Gastrocnemius medialis (tissue), 4 donors: ENCODE results near the gene ARMH2. TPM values are rescaled to one million over a fixed set of nuclear protein-coding genes. Genes with fewer than 3 reads are reported as not detected.
A peak's percentile ranks its signal among the peaks of the same experiment; 100 is the strongest.

ENCODE experiments used
- ATAC-seq, 2 donors: fragments of 150-250 bp; one replicate each; pipeline ENCODE4 v1.9.1; 2016
- DNase-seq, 2 donors: peaks; one replicate each; pipeline ENCODE4 v3.0.0-alpha.2; 2019
- H3K27ac ChIP-seq, 4 donors: fragments of 200-600 bp; sonication (generic); 1 replicate in 1 of 4; 2 replicates in 3 of 4; pipeline ENCODE4 v1.5.1; 2016 to 2018; ENCODE audit warnings: mild to moderate bottlenecking in 2 of 4, moderate library complexity in 1 of 4
- H3K27me3 ChIP-seq, 3 donors: fragments of 200-600 bp; sonication (generic) in 2 of 3; 1 replicate in 1 of 3; 2 replicates in 2 of 3; pipeline versions ENCODE4 v1.5.1 to v1.6.0; 2016 to 2019; ENCODE audit warnings: mild to moderate bottlenecking in 1 of 3, moderate library complexity in 1 of 3
- H3K36me3 ChIP-seq, 2 donors: fragments of 200-600 bp; sonication (generic) in 1 of 2; one replicate each; pipeline ENCODE4 v1.5.1; 2017 to 2018
- H3K4me1 ChIP-seq, 2 donors: fragments of 200-600 bp; sonication (generic) in 1 of 2; one replicate each; pipeline ENCODE4 v1.5.1; 2016 to 2017; ENCODE audit warnings: mild to moderate bottlenecking in 2 of 2
- H3K4me3 ChIP-seq, 4 donors: fragments of 200-600 bp; sonication (generic) in 3 of 4; 1 replicate in 1 of 4; 2 replicates in 3 of 4; pipeline ENCODE4 v1.5.1; 2016 to 2019; ENCODE audit warnings: mild to moderate bottlenecking in 2 of 4
- H3K9me3 ChIP-seq, 3 donors: fragments of 200-600 bp; sonication (generic) in 2 of 3; 1 replicate in 1 of 3; 2 replicates in 2 of 3; pipeline ENCODE4 v1.5.1; 2016 to 2019
- POLR2A ChIP-seq, 2 donors: fragments of 450-650 bp; IDR thresholded peaks; one replicate each; pipeline ENCODE4 v1.6.1; 2017; ENCODE audit warnings: antibody characterized with exemption in 2 of 2, mild to moderate bottlenecking in 2 of 2, moderate library complexity in 2 of 2
- in situ Hi-C, 4 donors: fragments of 200-750 bp; cut with MboI; loops; one replicate each; pipeline versions ENCODE4 v1.15.0 to v1.8.0; 2017; ENCODE audit warnings: low sequenced_read_pairs in 4 of 4
- intact Hi-C: fragments of 100-400 bp; cut with DNase I; formaldehyde crosslinking; loops from one replicate; pipeline ENCODE4 v1.15.1; 2023; ENCODE audit warnings: low total_unique reads
- total RNA-seq, 4 donors: library from RNA; depleted of rRNA; stranded (reverse); fragments of >200 nt; gene quantifications; one replicate each; pipeline versions ENCODE4 v1.1.0 to v1.2.3, GENCODE V29; 2016
- TF ChIP-seq, protein P1 (sequence below), 5 experiments: fragments of 450-650 bp in 3 of 5; fragments of 200-600 bp in 2 of 5; sonication (generic) in 2 of 5; IDR thresholded peaks in 4 of 5; conservative IDR thresholded peaks in 1 of 5; 1 replicate in 4 of 5; 2 replicates in 1 of 5; pipeline ENCODE4 v1.5.1; 2016 to 2019; ENCODE audit warnings: antibody characterized with exemption in 5 of 5, mild to moderate bottlenecking in 3 of 5, moderate library complexity in 3 of 5

The ARMH2 gene
- total RNA-seq, 4 donors from 2014 or later, result not detected

DNA sequence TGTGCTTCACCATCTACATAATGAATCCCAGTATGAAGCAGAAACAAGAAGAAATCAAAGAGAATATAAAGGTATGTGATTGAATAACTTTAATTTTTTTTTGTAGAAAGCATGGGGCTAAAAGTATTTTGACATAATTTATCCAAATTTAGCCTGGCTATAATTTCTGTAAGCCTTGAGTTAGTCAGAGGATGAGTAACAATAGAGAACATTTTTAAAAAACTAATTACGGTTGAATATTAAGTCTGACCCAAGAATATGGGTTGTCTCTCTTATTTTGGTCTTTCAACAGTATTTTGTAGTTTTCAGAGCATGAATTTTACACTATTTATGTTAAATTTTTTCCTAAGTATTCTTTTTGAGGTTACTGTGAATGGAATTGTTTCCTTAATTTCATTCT, 21.5 kb downstream of the ARMH2 start:
- intact Hi-C loops (loop anchor here (5.0 kb wide), 1 partner anchor 140 kb away; no protein-coding TSS in a partner anchor), in situ Hi-C loops (loop anchor here in 1 of 4 donors (10.0 kb wide), 1 partner anchor 62 kb away; the partner anchor contains the start of gene C6orf62)
- Histone ChIP-seq H3K4me3 (no peak overlapping the region), H3K27ac (no peak overlapping the region), H3K4me1 (peaks cover 11 to 15% of the 10 kb centered on the region in 2 donors), H3K9me3 (no peaks in the 10 kb centered on the region), H3K36me3 (peaks cover 0 to 9% of the 10 kb centered on the region in 2 donors), H3K27me3 (no peaks in the 10 kb centered on the region)
- no peak for ATAC-seq
- TF ChIP-seq, protein P1, sequence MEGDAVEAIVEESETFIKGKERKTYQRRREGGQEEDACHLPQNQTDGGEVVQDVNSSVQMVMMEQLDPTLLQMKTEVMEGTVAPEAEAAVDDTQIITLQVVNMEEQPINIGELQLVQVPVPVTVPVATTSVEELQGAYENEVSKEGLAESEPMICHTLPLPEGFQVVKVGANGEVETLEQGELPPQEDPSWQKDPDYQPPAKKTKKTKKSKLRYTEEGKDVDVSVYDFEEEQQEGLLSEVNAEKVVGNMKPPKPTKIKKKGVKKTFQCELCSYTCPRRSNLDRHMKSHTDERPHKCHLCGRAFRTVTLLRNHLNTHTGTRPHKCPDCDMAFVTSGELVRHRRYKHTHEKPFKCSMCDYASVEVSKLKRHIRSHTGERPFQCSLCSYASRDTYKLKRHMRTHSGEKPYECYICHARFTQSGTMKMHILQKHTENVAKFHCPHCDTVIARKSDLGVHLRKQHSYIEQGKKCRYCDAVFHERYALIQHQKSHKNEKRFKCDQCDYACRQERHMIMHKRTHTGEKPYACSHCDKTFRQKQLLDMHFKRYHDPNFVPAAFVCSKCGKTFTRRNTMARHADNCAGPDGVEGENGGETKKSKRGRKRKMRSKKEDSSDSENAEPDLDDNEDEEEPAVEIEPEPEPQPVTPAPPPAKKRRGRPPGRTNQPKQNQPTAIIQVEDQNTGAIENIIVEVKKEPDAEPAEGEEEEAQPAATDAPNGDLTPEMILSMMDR (IDR thresholded peaks at IDR 0.05 in 4 of 5, conservative IDR thresholded peaks at IDR 0.05 in 1 of 5), result no peak
- TF ChIP-seq POLR2A (IDR thresholded peaks at IDR 0.05), result no peak
- no peak for DNase-seq

DNA sequence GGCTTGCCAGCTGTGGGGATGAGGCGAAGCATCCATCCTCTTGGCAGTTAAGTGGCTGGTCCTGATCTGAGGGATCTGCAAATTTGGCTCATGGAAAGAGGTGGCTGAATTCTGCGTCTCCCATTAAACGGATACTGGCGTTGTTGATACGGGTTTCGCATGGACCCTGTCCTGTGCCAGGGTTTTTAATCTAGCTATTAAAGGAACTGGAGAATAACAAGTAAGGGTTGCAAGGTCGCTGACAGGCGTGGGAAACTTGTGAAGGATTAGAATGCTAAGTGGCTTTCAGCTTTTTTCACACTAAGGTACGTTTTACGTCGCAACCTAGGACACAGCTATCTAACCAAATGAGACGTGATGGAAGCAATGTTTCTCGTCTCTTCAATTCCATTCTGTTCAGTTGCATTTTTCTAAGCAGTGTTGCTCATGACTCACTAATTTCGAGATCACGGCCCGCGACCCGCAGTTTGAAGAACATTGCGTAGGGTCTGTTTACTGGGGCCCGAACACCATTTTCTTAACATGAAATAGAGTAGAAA, 23.1 kb downstream of the ARMH2 start:
- intact Hi-C loops, result loop anchor here (1.0 to 5.0 kb wide), 3 partner anchors 54 to 142 kb away; partner anchors contain the start of gene ACOT13
- H3K27me3 ChIP-seq, result no peaks in the 10 kb centered on the region
- H3K9me3 ChIP-seq, result no peaks in the 10 kb centered on the region
- peak; percentile 27 to 44 for ATAC-seq
- no peak for TF ChIP-seq POLR2A (IDR thresholded peaks at IDR 0.05)
- TF ChIP-seq, protein P1 (IDR thresholded peaks at IDR 0.05 in 4 of 5, conservative IDR thresholded peaks at IDR 0.05 in 1 of 5), result no peak
- peak overlapping the region; percentile 95 to 100 (median 98) for H3K27ac ChIP-seq
- peaks cover 11 to 15% of the 10 kb centered on the region in 2 donors for H3K4me1 ChIP-seq
- in situ Hi-C loops, result loop anchor here in 1 of 4 donors (10.0 kb wide), 1 partner anchor 61 kb away; the partner anchor contains the start of gene C6orf62
- DNase-seq, result no peak
- H3K36me3 ChIP-seq, result no peaks in the 10 kb centered on the region
- peak overlapping the region; percentile 90 to 100 (median 95) for H3K4me3 ChIP-seq

DNA sequence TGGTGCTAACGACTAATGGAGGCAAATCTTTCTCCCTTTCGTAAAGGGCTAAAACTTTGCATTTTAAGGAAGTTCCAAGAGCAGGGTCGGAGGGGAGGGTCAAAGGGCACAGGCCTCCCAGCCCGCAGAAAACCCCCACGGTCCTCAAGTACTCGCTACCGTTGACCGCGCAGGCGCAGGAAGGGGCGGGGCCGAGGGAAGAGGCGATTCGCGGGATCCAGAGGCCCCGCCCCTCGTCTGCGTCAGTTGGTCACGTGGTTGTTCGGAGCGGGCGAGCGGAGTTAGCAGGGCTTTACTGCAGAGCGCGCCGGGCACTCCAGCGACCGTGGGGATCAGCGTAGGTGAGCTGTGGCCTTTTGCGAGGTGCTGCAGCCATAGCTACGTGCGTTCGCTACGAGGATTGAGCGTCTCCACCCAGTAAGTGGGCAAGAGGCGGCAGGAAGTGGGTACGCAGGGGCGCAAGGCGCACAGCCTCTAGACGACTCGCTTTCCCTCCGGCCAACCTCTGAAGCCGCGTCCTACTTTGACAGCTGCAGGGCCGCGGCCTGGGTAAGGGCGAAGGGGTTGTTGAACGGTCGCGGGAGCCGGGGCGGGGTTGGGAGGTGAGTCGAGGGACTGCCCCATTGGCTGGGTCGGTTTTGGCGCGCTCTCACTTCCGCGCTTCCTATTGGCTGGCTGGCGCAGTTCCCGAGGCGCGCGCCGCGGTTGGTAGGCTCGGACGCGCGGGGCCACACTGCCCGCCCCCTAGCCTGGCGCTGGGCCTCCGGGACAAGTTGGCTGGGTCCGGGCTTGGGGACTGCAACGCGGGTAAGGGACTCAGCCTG, 23.8 kb downstream of the ARMH2 start, which contains the start of gene GMNN:
TSS of gene GMNN (plus strand) at position 242 of the 824 bp plus-strand sequence. CDS start 2,310 bp downstream, outside the sequence.
- intact Hi-C loops, result loop anchor here (1.0 to 5.0 kb wide), 4 partner anchors 54 to 193 kb away; partner anchors contain the start of gene ACOT13
- no peaks in the 10 kb centered on the region for H3K9me3 ChIP-seq
- H3K27me3 ChIP-seq, result no peaks in the 10 kb centered on the region
- peaks cover 11 to 15% of the 10 kb centered on the region in 2 donors for H3K4me1 ChIP-seq
- ATAC-seq (peak; percentile 96 to 98), DNase-seq (peak; percentile 94 to 95)
- peak within 1 kb of the TSS; percentile 95 to 100 (median 98) for H3K27ac ChIP-seq
- peak; percentile 59 to 62 for TF ChIP-seq POLR2A (IDR thresholded peaks at IDR 0.05)
- TF ChIP-seq, protein P1 (IDR thresholded peaks at IDR 0.05 in 4 of 5, conservative IDR thresholded peaks at IDR 0.05 in 1 of 5), result no peak
- no peaks in the 10 kb centered on the region for H3K36me3 ChIP-seq
- in situ Hi-C loops, result loop anchor here in 1 of 4 donors (10.0 kb wide), 1 partner anchor 60 kb away; the partner anchor contains the start of gene C6orf62
- H3K4me3 ChIP-seq, result peak within 1 kb of the TSS; percentile 90 to 100 (median 95)

DNA sequence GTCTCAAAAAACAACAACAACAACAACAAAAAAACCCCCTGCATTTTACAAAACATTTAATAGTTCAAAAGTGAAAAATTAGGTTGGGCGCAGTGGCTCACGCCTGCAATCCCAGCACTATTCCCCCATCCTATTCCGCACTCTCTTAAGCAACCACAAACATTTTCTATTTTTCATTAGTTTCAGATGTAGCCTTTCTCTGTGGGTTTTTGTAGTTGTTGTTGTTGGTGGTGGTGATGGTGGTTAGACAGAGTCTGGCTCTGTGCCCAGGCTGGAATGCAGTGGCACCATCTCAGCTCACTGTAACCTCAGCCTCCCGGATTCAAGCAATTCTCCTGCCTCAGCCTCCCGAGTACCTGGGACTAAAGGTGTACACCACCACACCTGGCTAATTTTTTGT, 30.4 kb downstream of the ARMH2 start:
- intact Hi-C loops (no loop called here), in situ Hi-C loops (loop anchor here (10.0 kb wide), 1 partner anchor 184 kb away; no protein-coding TSS in a partner anchor)
- no peak for ATAC-seq
- Histone ChIP-seq H3K27me3 (no peaks in the 10 kb centered on the region), H3K36me3 (no peaks in the 10 kb centered on the region), H3K4me1 (no peaks in the 10 kb centered on the region), H3K27ac (no peak overlapping the region), H3K9me3 (no peaks in the 10 kb centered on the region), H3K4me3 (no peak overlapping the region)
- no peak for DNase-seq
- TF ChIP-seq, protein P1 (IDR thresholded peaks at IDR 0.05 in 4 of 5, conservative IDR thresholded peaks at IDR 0.05 in 1 of 5), result no peak
- no peak for TF ChIP-seq POLR2A (IDR thresholded peaks at IDR 0.05)
